HG03064 (cell line): Measurements from ENCODE around the gene DLG2.
"Not testable (repeated sequence)": the region's sequence is repeated elsewhere in the genome, so short reads cannot be mapped to it uniquely, and the experiment has no call there.

Source experiments
- ATAC-seq: cut with Tn5 transposase; IDR thresholded peaks from one replicate; pipeline ENCODE4 v1.9.1; 2021; ENCODE audit warnings: low read depth; ENCODE audit not compliant: unreplicated experiment

Gene DLG2

DNA sequence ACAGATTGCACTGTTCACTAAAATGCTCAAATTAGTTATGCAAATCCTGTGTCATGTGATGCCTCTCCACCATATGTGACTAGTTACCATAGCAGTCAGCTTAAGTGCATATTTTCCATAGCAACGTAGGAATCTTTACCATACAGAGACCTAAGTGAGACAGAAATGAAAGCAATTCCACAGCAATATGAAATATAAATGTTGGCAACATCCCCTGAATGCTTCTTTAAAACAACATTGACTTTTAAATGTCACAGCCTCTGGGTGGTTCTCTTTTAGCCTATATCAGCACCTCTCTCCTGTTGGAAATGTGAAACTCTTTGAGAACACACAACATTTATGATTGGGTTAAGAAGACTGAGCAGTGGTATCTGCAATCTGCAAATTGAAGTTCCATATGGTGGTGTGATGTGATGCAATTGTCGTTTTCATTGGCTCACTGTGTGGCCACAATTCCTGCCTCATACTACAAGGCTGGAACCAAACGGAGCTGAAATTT lies 814.6 kb downstream of the DLG2 start:
- ATAC-seq: no peak

DNA sequence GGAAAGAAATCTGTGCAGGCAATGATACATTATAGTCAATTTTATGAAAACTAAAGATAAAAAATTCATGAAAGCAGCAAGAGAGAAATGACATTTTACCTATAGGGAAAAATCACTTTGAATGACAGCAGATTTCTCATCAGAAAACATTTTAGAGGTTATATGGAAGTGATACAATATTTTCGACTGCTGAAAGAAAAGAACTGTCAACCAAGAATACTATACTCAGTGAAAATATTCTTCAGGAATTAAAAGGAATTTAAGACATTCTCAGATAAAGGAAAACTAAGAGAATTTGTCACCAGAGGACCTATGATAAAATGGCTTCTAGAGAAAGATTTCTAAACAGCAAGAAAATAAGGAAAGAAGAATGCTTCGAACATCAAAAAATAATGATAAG lies 820.8 kb downstream of the DLG2 start:
- ATAC-seq: no peak

DNA sequence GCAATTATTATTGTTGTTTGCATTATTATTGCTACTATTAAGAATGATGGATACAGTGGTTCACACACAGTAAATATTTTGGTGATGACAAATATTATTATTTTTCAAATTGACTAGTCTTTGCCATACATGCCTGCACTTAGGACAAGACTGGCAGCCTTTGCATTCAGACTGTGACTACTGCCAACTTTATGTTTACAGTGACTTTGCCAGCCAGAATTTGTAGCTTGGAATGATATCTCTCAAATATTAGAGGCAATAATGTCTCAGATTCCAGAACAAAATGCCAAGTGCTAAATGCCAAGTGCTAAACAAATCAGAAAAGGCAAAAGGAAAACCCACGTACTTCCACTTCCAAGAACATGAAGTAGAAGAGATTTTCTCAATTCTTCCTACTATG lies 823.1 kb downstream of the DLG2 start:
- ATAC-seq: no peak

DNA sequence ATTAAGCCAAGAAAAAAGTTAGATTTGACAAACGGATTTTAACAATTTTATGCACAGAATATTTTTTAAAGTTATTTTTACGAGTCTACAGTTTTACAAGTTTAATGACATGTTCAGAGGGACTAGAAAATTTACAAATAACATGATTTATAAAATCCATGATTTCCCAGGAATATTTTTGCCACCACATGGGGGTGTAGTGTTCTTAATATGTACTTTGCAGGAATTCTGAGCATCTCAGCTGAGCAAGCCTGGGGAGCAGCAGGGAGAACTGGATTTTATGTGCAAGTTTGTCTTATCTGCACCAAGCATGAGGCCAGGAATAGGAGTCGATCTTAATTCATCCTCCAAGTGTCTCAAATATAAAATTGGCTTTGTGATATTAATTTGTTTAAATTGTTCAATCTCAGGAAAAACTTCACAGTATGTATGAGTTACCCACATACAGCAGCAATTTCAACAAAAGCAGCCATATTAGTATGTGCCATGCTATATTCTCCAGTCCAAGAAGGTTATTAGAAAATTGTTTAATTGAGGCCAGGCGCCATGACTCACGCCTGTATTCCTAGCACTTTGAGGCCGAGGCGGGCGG lies 826.3 kb downstream of the DLG2 start:
- no peak for ATAC-seq

DNA sequence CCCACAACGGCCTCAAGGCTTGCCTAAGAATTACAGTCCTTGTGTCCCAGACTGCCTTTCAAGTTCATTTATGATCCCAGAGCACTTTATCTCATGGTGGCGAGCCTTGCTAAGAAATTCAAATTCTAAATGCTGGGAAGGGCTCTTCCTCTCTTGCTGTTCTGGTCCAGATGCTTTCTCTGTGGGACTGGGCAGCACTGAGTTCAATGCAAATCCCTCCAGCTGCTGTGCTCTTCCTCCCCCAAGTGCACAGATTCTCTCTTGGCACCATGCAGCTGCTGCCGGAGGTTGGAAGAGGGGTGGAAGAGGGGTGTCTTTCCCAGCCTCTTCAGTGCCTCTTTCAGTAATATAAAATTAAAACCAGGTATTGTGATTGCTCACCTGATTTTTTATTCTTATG lies 828.0 kb downstream of the DLG2 start:
- ATAC-seq: no peak

DNA sequence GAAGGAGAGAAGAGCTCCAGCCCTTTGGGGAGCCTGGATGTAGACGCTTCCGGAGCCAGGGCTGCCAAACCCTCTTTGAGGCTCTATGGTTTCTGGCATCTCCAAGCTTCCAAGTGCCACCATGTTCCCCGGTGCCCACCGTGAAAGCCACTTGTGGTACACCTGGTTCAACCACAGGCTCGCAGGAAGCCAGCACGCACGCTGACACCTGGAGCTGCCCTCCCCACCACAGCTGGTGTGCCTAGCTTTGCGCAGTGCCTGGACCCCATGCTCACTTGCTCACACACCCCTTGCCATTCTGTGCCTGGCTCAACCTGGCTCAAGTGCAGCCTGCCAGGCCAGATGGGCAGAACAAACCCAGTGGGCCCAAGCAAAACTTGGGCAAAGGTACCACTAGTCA lies 831.4 kb downstream of the DLG2 start:
- no peak for ATAC-seq

DNA sequence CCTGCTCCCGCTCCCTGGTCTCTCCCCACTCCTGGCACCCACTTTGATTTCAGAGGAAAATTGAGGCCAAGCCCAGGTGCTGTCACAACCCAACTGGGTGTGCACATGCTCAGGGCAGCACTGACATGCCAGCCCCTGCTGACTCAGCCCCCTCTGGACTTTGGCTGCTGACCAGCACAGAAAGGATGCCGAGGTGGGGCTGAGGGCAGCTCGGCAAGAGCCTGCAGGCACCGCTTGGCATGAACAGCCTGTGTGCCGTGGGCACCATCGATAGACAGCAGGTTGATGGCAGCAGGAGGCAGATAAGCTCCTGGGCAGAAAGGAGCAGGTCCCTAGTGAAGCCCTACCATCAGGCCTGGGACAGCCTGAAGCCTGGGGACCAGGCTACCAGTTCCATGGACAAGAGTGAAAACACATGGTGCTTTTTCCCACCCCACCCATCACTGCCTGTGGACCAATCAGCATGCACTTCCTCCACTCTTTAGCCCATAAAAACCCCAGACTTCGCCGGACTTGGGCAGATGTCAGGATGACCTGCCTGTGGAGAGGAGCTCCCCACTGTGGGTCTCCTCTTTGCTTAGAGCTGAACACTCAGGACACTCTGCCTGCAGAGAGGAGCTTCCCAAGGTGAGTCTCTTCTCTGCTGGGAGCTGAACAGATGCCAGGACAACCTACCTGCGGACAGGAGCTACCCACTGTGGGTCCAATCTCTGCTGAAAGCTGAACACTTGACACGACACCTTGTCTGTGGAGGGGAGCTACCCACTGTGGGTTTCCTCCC lies 832.3 kb downstream of the DLG2 start:
- ATAC-seq: no peak

DNA sequence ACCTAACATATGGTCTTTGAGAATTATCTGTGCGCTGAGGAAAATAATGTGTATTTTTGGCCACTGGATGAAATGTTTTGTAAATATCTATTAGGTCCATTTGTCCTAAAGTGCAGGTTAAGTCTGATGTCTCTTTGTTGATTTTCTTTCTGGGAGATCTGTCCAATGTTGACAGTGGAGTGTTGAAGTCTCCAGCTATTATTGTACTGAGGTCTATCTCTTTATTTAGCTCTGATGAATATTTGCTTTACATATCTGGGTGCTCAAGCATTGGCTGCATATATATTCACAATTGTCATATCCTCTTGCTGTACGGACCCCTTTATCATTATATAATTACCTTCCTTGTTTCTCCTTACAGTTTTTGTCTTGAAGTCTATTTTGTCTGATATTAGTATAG lies 833.8 kb downstream of the DLG2 start:
- ATAC-seq: no peak

DNA sequence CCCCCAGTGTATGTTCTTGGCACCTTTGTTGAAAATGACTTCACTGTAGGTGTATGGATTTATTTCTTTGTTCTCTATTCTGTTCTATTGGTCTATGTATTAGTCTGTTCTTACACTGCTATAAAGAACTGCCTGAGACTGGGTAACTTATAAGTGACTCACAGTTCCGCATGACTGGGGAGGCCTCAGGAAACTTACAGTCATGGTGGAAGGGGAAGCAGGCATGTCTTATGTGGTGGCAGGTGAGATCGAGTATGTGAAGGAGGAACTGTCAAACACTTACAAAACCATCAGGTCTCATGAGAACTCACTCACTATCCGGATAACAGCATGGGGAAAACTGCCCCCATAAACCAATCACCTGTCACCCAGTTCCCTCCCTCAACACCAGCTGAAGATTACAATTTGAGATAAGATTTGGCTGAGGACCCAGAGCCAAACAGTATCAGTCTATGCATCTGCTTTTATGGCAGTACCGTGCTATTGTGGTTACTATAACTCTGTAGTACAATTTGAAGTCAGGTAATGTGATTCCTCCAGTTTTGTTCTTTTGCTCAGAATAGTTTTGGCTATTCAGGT lies 836.2 kb downstream of the DLG2 start:
- no peak for ATAC-seq

DNA sequence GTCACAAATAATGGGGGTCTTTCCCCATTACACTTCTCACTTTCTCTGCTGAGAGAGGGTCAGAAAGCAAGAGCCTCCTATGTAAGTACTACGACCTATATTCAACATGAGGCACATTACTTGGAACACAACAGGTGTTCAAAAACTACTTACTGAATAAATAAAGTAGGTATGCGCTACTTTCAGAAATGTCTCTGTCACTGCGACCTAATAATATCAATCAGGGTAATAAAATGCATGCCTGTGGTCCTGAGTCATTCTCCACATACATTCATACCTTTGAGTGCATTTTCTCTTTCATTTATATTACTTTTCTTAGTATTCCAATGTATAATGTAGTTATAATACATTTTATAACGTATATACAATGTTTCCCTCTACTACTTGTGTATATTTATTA lies 838.9 kb downstream of the DLG2 start:
- ATAC-seq: no peak

DNA sequence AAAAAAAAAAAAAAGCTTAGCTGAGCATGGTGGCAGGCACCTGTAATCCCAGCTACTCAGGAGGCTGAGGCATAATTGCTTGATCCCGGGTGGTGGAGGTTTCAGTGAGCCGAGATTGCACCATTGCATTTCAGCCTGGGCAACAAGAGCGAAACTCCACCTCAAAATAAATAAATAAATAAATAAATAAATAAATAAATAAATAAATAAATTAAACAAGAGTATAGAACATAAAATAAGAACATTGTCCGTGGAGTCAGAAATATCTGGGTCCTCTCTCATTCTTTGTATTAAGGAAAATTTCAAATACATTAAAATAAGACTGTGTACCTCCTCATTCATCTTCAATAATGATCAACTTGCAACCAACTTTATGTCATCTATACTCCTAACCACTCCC lies 843.0 kb downstream of the DLG2 start:
- not testable (repeated sequence) for ATAC-seq

DNA sequence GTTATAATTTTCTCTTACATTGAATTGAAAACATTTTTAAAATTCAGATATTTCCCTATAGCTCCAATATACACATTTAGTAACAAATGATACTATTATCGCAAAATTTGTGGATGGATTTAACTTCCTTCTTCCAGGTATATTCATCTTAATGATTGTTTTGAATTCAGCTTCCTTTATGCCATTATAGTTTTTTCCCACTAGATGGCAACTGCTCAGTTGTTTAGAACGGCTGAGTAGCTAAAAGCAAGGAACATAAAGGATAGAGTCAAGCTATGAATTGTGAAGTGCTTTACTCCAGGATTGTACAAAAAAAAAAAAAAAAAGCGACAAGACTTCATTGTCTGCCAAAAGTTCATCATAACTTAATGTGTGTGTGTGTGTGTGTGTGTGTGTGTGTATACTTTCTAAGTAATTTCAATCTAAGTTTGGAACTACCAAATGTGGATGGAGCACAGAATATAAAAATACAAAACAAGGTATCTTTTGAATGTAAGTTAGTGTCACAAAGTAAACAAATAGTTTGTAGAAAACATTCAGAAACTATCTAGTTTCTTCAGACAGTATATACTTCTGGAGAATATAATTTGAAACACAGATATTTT lies 846.4 kb downstream of the DLG2 start:
- ATAC-seq: no peak

DNA sequence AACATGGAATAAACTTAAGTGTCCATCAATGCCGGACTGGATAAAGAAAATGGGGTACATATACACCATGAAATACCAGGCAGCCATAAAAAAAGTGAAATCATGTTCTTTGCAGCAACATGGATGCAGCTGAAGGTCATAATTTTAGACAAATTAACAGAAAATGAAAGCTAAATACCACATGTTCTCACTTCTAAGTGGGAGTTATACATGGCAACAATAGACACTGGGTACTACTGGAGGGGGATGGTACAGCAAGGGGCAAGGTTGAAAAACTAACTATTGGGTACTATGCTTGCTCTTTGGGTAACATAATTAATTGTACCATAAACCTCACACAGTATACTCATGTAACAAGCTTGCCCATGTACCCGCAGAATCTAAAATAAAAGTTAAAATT lies 851.6 kb downstream of the DLG2 start:
- no peak for ATAC-seq

DNA sequence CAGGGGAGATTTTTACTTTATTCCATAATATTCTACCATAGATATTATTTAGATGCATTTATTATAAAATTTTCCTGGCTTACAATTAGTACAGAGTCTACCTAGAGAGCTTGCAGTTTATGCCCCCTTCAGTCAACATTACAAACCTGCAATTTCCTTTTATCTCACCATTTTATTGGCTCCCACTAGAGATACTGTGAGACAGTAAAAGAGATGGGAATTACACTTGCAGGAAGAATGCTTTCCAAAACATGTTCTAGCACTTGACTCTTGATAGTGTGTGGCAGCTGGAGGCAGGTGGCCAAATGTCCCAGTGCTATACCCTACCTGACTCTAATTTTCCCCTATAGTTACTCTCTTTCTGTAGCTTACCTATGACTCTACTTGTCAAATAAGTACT lies 863.2 kb downstream of the DLG2 start:
- no peak for ATAC-seq

DNA sequence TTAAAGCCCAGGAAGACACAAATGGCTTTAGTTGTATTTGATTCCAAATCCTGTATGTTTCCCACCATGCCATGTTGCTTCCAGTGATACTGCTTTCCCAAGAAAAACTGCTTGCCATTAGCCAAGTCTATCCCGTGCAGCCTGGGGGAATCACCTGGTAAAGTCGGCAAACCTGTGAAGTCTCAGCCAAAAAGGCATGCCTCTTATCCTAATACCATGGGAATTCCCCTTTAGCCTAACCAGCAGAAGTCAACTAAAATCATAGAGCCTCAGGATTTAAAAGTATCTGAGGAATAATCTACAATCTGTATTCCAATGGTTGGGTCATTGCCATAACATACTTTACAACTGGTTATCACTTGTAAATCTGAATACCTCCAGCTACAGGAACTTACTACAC lies 869.4 kb downstream of the DLG2 start:
- ATAC-seq: no peak

DNA sequence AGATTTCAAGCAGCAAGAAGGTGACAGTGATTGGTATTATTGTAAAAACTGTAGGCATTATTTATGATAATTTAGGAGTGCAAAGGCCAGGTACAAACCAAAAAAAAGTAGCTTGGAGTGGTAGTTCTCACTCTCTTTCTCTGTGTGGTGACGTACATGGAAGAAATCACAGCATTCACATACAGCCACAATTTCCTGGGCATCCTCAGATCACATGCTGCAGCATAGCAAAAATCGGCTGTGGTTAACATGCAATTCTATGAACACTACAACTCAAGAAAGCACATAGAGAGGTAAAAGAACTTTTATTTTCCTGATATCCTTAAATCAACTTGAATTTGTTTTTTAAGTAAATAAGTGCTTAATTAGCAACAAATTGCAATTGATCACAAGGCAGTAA lies 875.8 kb downstream of the DLG2 start:
- ATAC-seq: no peak

DNA sequence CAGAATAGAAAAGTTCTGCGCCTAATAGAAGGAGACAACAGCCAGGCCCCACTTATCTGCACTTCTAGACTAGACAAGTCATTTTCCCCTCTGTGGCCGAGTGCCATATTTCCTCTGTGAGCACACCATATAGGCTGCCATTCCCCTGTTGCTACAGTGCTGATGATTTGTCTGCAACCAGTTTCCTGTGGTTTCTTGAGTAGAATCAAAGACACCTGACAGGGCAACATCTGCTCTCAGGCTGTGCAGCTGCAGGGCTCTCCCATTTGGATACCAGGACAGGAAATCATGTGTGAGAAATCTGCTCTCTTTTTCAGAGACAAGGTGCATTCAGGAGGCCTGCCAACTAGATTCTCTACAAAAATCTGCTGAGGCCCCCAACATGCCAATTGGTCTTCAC lies 879.3 kb downstream of the DLG2 start:
- ATAC-seq: no peak

DNA sequence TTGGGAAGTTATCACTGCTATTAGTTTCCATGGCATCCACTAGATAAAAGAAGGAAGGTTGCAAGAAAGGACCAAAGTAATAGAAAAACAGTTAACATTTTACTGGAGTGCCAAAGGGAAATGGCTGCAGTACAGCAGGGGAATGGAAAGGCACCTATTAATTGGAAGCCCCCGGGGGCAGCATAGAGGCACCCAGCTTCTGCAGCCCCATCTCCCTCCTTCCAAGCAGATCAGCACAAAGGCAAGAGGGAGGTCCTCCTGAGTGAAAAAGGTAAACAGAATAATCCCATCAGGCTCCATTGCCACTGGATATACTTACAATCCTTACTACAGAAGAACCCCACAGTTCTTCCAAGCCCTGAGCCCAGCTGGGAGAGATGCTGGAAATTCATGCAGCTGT lies 887.1 kb downstream of the DLG2 start:
- ATAC-seq: no peak

DNA sequence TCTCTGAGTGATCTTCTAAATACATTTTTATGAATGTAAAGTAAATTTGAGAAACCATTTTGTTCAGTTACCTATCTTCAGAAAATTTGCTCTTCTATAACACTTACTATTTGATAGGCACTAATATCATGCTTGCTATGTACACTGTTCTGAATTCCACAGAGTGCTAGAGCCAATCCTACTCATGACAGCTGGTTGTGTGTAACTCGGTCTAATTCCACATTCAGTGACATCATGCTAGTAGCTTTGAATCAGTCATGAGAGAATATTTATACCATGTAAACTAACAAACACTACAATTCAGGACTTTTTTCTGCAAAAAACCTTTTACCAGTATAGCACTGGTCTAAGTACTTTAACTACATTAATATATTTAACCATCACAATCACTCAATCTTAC lies 902.9 kb downstream of the DLG2 start:
- no peak for ATAC-seq

DNA sequence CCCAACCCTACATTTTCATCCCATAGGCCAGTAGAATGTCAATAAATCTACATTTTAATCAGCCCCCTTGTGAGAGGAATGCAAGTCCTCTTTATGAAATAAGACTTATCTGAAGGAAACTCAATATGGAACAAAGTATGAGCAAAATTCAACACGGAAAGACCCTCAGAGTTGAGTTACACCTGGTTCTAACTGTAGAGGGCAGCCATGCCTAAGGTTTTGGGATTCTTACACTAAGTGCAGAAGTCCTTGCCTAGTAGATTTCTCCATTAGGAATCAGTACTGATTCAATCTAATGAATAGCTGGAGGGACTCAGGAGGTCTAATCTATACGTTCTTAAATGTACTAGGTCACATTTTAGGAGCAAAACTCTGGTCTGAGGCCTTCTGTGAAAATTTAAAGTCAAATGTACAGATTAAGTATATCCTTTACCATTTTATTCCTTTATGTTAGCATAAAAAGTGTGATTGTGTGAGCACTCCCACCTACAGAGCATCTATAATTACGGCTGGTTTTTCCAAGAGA lies 904.5 kb downstream of the DLG2 start:
- no peak for ATAC-seq

DNA sequence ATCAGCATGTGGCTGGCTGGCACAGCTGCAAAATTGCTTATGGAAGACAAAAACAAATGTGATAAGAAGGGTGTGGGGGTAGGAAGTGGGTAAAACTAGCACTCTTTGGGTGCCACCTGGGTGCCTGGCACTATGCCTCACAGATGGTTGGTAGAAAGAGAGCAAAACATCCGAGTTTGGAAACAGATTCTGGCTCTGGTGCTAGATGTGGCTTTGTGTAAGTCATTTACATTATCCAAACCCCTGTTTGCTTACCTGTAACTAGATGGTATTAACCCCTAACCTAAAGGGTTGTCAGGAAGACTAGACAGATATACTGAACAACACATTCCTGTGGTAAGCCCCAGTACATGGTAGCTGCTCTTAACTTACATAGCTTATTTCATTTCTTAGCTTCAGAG lies 905.6 kb downstream of the DLG2 start:
- no peak for ATAC-seq
